K562 (cell line): Measurements from ENCODE around the gene TMEM141. TPM values are rescaled to one million over a fixed set of nuclear protein-coding genes. Genes with fewer than 3 reads are reported as not detected.

Experiments
- ATAC-seq: fragments of 200-7000 bp; cut with Tn5 transposase; 3 replicates; pipeline ENCODE4 v1.9.1; 2020; ENCODE audit warnings: moderate library complexity
- BruUV-seq: library from RNA; stranded (reverse); fragments of 400-500 nt; replicated peaks from 2 replicates; lab custom pipeline; 2021; lab: Mats Ljungman, UMichigan
- CTCF ChIA-PET: fragments of 300-600 bp; formaldehyde crosslinking; extraction: SDS; loops from one replicate; lab custom pipeline; 2021; ENCODE audit warnings: low intra/inter-chr PET ratio; lab: Yijun Ruan, JAX
- POLR2A ChIA-PET: fragments of 300-600, 350-650 bp; sonication (Branson Sonifier 250); formaldehyde crosslinking; extraction: SDS; loops from one replicate; lab custom pipeline; 2021; ENCODE audit warnings: antibody characterized with exemption, inconsistent platforms; lab: Yijun Ruan, JAX
- DNase-seq, 4 experiments: peaks; one replicate each; pipeline versions ENCODE4 v3.0.0 to v3.0.0-alpha.2; 2011 to 2018; ENCODE audit warnings: low spot score in 3 of 4, mixed read lengths in 3 of 4; ENCODE audit errors: extremely low read depth in 1 of 4
- FAIRE-seq: peaks from 2 replicates; lab custom pipeline; 2011; peaks lifted over from hg19 to GRCh38; lab: Jason Lieb, UNC
- H2AFZ ChIP-seq: 2 replicates; pipeline ENCODE4 v1.6.0; 2011; ENCODE audit warnings: low read depth, low read length, control low read depth, inconsistent platforms
- H3K27ac ChIP-seq: fragments of 200-600 bp; 3 replicates; pipeline ENCODE4 v1.8.0; 2011; ENCODE audit warnings: low read depth, mild to moderate bottlenecking, control low read depth, inconsistent platforms, low read length, moderate library complexity, mixed read lengths; ENCODE audit errors: extremely low read depth
- H3K27me3 ChIP-seq, 2 experiments: fragments of 300-600 bp in 1 of 2; 2 replicates in 1 of 2; 3 replicates in 1 of 2; pipeline versions ENCODE4 v1.6.0 to v1.8.0; 2011; ENCODE audit warnings: inconsistent platforms in 2 of 2, low read length in 2 of 2, mild to moderate bottlenecking in 1 of 2, mixed read lengths in 1 of 2, moderate library complexity in 1 of 2; ENCODE audit not compliant: control insufficient read depth in 2 of 2, insufficient read depth in 2 of 2
- H3K36me3 ChIP-seq: fragments of 300-600 bp; 3 replicates; pipeline ENCODE4 v1.8.0; 2011; ENCODE audit warnings: mild to moderate bottlenecking, low read length, inconsistent platforms; ENCODE audit not compliant: control insufficient read depth, insufficient read depth
- H3K4me1 ChIP-seq, 2 experiments: fragments of 200-600 bp in 1 of 2; replicated peaks in 1 of 2; 2 replicates in 1 of 2; 3 replicates in 1 of 2; pipeline versions ENCODE4 v1.5.1 to v1.8.0; 2011; ENCODE audit warnings: inconsistent platforms in 2 of 2, low read length in 2 of 2, mild to moderate bottlenecking in 1 of 2, mixed read lengths in 1 of 2, moderate library complexity in 1 of 2; ENCODE audit not compliant: control insufficient read depth in 2 of 2, insufficient read depth in 2 of 2
- H3K4me2 ChIP-seq: 2 replicates; pipeline ENCODE4 v1.6.1; 2011; ENCODE audit warnings: low read length, control low read depth, inconsistent platforms, mixed read lengths; ENCODE audit not compliant: insufficient read depth
- H3K4me3 ChIP-seq: fragments of 200-600 bp; sonication (generic), shearing (Covaris generic); 2 replicates; pipeline ENCODE4 v1.5.1; 2016; ENCODE audit warnings: control low read depth, inconsistent platforms
- H3K79me2 ChIP-seq: fragments of 200-600 bp; 3 replicates; pipeline ENCODE4 v1.8.0; 2011; ENCODE audit warnings: low read length, inconsistent platforms; ENCODE audit not compliant: control insufficient read depth, insufficient read depth
- H3K9ac ChIP-seq, 2 experiments: 2 replicates each; pipeline versions ENCODE4 v1.6.0 to v1.6.1; 2011; ENCODE audit warnings: low read depth in 2 of 2, low read length in 2 of 2, control low read depth in 1 of 2, inconsistent platforms in 1 of 2, mild to moderate bottlenecking in 1 of 2, mixed read lengths in 1 of 2; ENCODE audit not compliant: insufficient read depth in 1 of 2
- H3K9me1 ChIP-seq: one replicate; pipeline ENCODE4 v1.6.0; 2011; ENCODE audit warnings: inconsistent platforms, mild to moderate bottlenecking, low read length, moderate library complexity; ENCODE audit not compliant: control insufficient read depth, insufficient read depth
- H3K9me3 ChIP-seq: replicated peaks from 2 replicates; pipeline ENCODE4 v1.5.1; 2011; ENCODE audit warnings: low read depth, low read length, inconsistent platforms; ENCODE audit not compliant: control insufficient read depth, insufficient read depth
- H4K20me1 ChIP-seq: replicated peaks from 2 replicates; pipeline ENCODE4 v1.6.1; 2011; ENCODE audit warnings: low read length, inconsistent platforms, mixed read lengths; ENCODE audit not compliant: control insufficient read depth, insufficient read depth
- ARID1B ChIP-seq: fragments of 450-650 bp; IDR thresholded peaks from 2 replicates; pipeline ENCODE4 v1.6.1; 2016; ENCODE audit warnings: antibody characterized with exemption, mild to moderate bottlenecking, inconsistent platforms
- DDX20 ChIP-seq: fragments of 450-650 bp; IDR thresholded peaks from 2 replicates; pipeline ENCODE4 v1.6.1; 2016; ENCODE audit warnings: missing genetic modification characterization, low read depth, mild to moderate bottlenecking, missing compliant biosample characterization, moderate library complexity
- HSF4 ChIP-seq: fragments of 250-450 bp; sonication (Bioruptor Pico); IDR thresholded peaks from 2 replicates; pipeline ENCODE4 v2.1.2; 2022; ENCODE audit warnings: mild to moderate bottlenecking, moderate library complexity, borderline replicate concordance
- POLR2A ChIP-seq: fragments of 450-650 bp; conservative IDR thresholded peaks from 2 replicates; pipeline ENCODE4 v1.6.1; 2016
- POLR2G ChIP-seq: fragments of 200-400 bp; formaldehyde crosslinking; IDR thresholded peaks from 2 replicates; pipeline ENCODE4 v1.6.1; 2017; ENCODE audit warnings: low read depth, mild to moderate bottlenecking, antibody characterized with exemption, low read length, moderate library complexity
- RBM15 ChIP-seq: fragments of 200-400 bp; formaldehyde crosslinking; IDR thresholded peaks from 2 replicates; pipeline ENCODE4 v1.6.1; 2018; ENCODE audit warnings: mild to moderate bottlenecking, low read length, moderate library complexity; ENCODE audit not compliant: insufficient read depth
- RBM22 ChIP-seq: fragments of 200-400 bp; formaldehyde crosslinking; IDR thresholded peaks from 2 replicates; pipeline ENCODE4 v1.6.1; 2018; ENCODE audit warnings: low read length, low read depth; ENCODE audit not compliant: poor library complexity, severe bottlenecking
- ZNF133 ChIP-seq: fragments of 250-450 bp; sonication (Bioruptor Pico); IDR thresholded peaks from 2 replicates; pipeline ENCODE4 v1.4.0; 2020; ENCODE audit warnings: mild to moderate bottlenecking
- WGBS: fragments of 100-300 bp; shearing (Covaris generic); methylation state at CpG from one replicate; pipeline ENCODE4 v1.1.6; 2016; ENCODE audit warnings: low coverage, mixed read lengths; ENCODE audit not compliant: insufficient coverage; ENCODE audit errors: missing lambda C conversion rate; 5-methylcytosine and 5-hydroxymethylcytosine counted together
- in situ Hi-C: fragments of 300-500 bp; cut with MboI; formaldehyde crosslinking; loops from 4 replicates; pipeline ENCODE4 v1.15.0; 2018; ENCODE audit warnings: inconsistent platforms, mixed read lengths
- intact Hi-C: fragments of 100-400 bp; cut with micrococcal nuclease; formaldehyde crosslinking; loops from 2 replicates; pipeline ENCODE4 v1.14.2; 2022
- polyA plus RNA-seq, 8 experiments: library from polyadenylated mRNA; depleted of rRNA in 4 of 8; stranded (reverse) in 5 of 8; unstranded in 3 of 8; fragments of >200 nt; fragmentation: Nextera tagmentation in 2 of 8; fragmentation: Illumina TruSeq in 1 of 8; extraction: Ambion mirVana in 2 of 8; extraction: Trizol in 1 of 8; gene quantifications; 2 replicates each; pipeline versions ENCODE4 v1.2.1 to v1.2.3, GENCODE V29; 2011 to 2014; ENCODE audit warnings: inconsistent platforms in 1 of 8, missing spikeins in 1 of 8
- total RNA-seq, 7 experiments: library from RNA; depleted of rRNA in 6 of 7; stranded (reverse); fragments of >200 nt in 6 of 7; fragmentation: Illumina TruSeq in 2 of 7; extraction: Trizol in 2 of 7; gene quantifications; 2 replicates each; pipeline versions ENCODE4 v1.2.1 to v1.2.3, GENCODE V29; 2011 to 2021; ENCODE audit warnings: low replicate concordance in 1 of 7
- TF ChIP-seq, protein P1 (sequence below): fragments of 250-450 bp; sonication (Bioruptor Pico); IDR thresholded peaks from 2 replicates; pipeline ENCODE4 v1.6.1; 2021; ENCODE audit warnings: mild to moderate bottlenecking
- TF ChIP-seq, protein P2 (sequence below): sonication (generic); formaldehyde crosslinking; IDR thresholded peaks from 2 replicates; pipeline ENCODE4 v1.8.0; 2023; ENCODE audit warnings: mild to moderate bottlenecking, missing genetic modification reagents

TMEM141 gene
- total and polyA plus RNA-seq, 9 of the 15 experiments (the other 6 are each of a cell fraction or from before 2014, with no cell fraction given): 21.5 to 123 (median 74.8) TPM

DNA sequence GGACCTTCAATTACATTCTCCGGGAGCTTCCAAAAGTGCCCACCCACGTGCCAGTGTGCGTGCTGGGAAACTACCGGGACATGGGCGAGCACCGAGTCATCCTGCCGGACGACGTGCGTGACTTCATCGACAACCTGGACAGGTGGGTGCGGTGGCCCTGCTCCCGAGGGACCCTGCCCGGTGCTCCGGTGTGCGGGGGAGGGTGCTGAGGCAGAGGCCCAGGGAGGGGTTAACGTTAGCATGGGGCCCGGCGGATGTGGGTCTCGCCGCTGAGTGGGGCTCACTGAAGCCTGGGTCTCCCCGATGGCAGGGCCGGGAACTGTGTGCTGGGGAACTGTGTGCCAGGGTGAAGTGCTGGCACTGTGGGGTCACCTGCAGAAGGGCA, 40.6 kb downstream of the TMEM141 start:
- FAIRE-seq (no peak), DNase-seq (no peak), ATAC-seq (no peak)
- POLR2A ChIA-PET: interaction anchor here (0.6 to 1.9 kb wide), 3 partner anchors 9 to 50 kb away, joined by 3 to 10 read pairs (median 4); partner anchors contain the start of gene AJM1
- in situ Hi-C loops (no loop called here), intact Hi-C loops (no loop called here)
- no peak overlapping the region for H3K4me2 ChIP-seq
- TF ChIP-seq, protein P1, sequence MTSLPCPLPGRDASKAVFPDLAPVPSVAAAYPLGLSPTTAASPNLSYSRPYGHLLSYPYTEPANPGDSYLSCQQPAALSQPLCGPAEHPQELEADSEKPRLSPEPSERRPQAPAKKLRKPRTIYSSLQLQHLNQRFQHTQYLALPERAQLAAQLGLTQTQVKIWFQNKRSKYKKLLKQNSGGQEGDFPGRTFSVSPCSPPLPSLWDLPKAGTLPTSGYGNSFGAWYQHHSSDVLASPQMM (CRISPR knock-in tag): no peak
- TF ChIP-seq RBM22 (peak; percentile 89), POLR2G (peak; percentile 72)
- CTCF ChIA-PET: no interaction called here
- no peaks in the 10 kb centered on the region; the same call in 1 of the 2 replicates for H4K20me1 ChIP-seq
- H3K36me3 ChIP-seq: peaks cover 90% of the 10 kb centered on the region
- H3K4me1 ChIP-seq: peaks cover 0 to 52% of the 10 kb centered on the region in 2 experiments; a peak in 1 of 5 replicates
- WGBS: 92% methylated on average over 21 of the region's 23 CpGs
- no peak overlapping the region for H2AFZ ChIP-seq
- H3K9me3 ChIP-seq: no peaks in the 10 kb centered on the region
- H3K27me3 ChIP-seq: no peaks in the 10 kb centered on the region
- peaks cover 3% of the 10 kb centered on the region for H3K9me1 ChIP-seq
- H3K79me2 ChIP-seq: no peaks in the 10 kb centered on the region
- H3K4me3 ChIP-seq: no peak overlapping the region
- H3K27ac ChIP-seq: no peak overlapping the region
- H3K9ac ChIP-seq: no peak overlapping the region
- no TSS peak for BruUV-seq

DNA sequence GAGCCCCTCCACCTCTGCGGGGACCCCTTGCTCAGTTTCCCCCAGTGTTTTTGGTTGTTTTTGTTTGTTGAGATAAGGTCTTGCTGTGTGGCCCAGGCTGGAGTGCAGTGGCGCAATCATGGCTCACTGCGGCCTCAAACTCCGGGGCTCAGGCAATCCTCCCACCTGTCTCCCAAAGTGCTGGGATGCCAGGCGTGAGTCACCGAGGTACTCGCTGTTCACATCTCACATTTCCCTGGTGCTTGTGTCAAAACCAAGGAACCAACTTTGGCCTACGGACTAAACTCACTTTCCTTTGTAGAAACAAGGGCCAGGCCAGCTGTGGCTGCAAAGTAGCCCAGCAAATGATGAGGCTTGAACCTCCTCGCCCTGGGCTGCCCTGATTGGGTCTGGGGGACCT, 41.4 kb downstream of the TMEM141 start:
- Histone ChIP-seq H3K9me3 (no peaks in the 10 kb centered on the region), H3K36me3 (peaks cover 87% of the 10 kb centered on the region), H2AFZ (no peak overlapping the region), H3K9me1 (peaks cover 3% of the 10 kb centered on the region), H3K4me3 (no peak overlapping the region), H3K27me3 (no peaks in the 10 kb centered on the region), H3K79me2 (no peaks in the 10 kb centered on the region), H4K20me1 (no peaks in the 10 kb centered on the region; the same call in 1 of the 2 replicates), H3K4me2 (no peak overlapping the region), H3K4me1 (peaks cover 0 to 56% of the 10 kb centered on the region in 2 experiments; a peak in 2 of 5 replicates), H3K9ac (no peak overlapping the region), H3K27ac (no peak overlapping the region)
- ChIA-PET POLR2A (interaction anchor here (0.7 to 1.9 kb wide), 2 partner anchors 8 to 69 kb away, joined by 3 to 10 read pairs; no protein-coding TSS in a partner anchor), CTCF (no interaction called here)
- FAIRE-seq (no peak), DNase-seq (no peak), ATAC-seq (no peak)
- BruUV-seq: no TSS peak
- intact Hi-C loops (no loop called here), in situ Hi-C loops (no loop called here)
- 94% methylated on average over 6 of the region's 9 CpGs for WGBS
- TF ChIP-seq POLR2A: no peak
- no peak for TF ChIP-seq RBM15
- TF ChIP-seq ZNF133: no peak
- TF ChIP-seq HSF4 (CRISPR knock-in tag): no peak
- no peak for TF ChIP-seq ARID1B
- TF ChIP-seq DDX20 (tag): no peak
- TF ChIP-seq, protein P2, sequence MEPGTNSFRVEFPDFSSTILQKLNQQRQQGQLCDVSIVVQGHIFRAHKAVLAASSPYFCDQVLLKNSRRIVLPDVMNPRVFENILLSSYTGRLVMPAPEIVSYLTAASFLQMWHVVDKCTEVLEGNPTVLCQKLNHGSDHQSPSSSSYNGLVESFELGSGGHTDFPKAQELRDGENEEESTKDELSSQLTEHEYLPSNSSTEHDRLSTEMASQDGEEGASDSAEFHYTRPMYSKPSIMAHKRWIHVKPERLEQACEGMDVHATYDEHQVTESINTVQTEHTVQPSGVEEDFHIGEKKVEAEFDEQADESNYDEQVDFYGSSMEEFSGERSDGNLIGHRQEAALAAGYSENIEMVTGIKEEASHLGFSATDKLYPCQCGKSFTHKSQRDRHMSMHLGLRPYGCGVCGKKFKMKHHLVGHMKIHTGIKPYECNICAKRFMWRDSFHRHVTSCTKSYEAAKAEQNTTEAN (CRISPR knock-in tag): no peak
